A549 (cell line): ENCODE measurements around the gene OBSCN. TPM values are rescaled to one million over a fixed set of nuclear protein-coding genes. Genes with fewer than 3 reads are reported as not detected.

ENCODE experiments used
- ATAC-seq, 2 experiments: fragments of 200-7000 bp in 1 of 2; fragments of >200 bp in 1 of 2; cut with Nextera tagmentation in 1 of 2; cut with Tn5 transposase in 1 of 2; 3 replicates each; pipeline versions ENCODE4 v1.8.0 to v1.9.1; 2018 to 2020; ENCODE audit warnings: mild to moderate bottlenecking in 1 of 2, moderate library complexity in 1 of 2
- CTCF ChIA-PET: fragments of 300-600 bp; sonication (Branson Sonifier 250); formaldehyde crosslinking; extraction: SDS; loops from one replicate; lab custom pipeline; 2021; ENCODE audit warnings: antibody characterized with exemption, inconsistent platforms; lab: Yijun Ruan, JAX
- POLR2A ChIA-PET: fragments of 350-600 bp; formaldehyde crosslinking; extraction: SDS; loops from one replicate; lab custom pipeline; 2021; ENCODE audit warnings: antibody characterized with exemption, inconsistent platforms; lab: Yijun Ruan, JAX
- DNase-seq, 2 experiments: peaks; one replicate each; pipeline versions ENCODE4 v3.0.0 to v3.0.0-alpha.2; 2011 to 2016; ENCODE audit warnings: low read depth in 1 of 2, low spot score in 1 of 2
- FAIRE-seq: peaks from 2 replicates; lab custom pipeline; 2011; peaks lifted over from hg19 to GRCh38; lab: Jason Lieb, UNC
- H3K27ac ChIP-seq, 2 experiments: fragments of >200 bp; sonication (Bioruptor Twin); formaldehyde crosslinking; 3 replicates each; pipeline ENCODE4 v1.5.1; 2016 to 2017
- H3K4me1 ChIP-seq: fragments of >200 bp; sonication (Bioruptor Twin); formaldehyde crosslinking; 3 replicates; pipeline ENCODE4 v1.6.1; 2016
- H3K4me2 ChIP-seq: fragments of >200 bp; sonication (Bioruptor Twin); formaldehyde crosslinking; 3 replicates; pipeline ENCODE4 v1.6.1; 2016
- H3K4me3 ChIP-seq: fragments of >200 bp; sonication (Bioruptor Twin); formaldehyde crosslinking; 3 replicates; pipeline ENCODE4 v1.5.1; 2016
- H3K9me3 ChIP-seq: fragments of >200 bp; sonication (Bioruptor Twin); formaldehyde crosslinking; 3 replicates; pipeline ENCODE4 v1.6.1; 2016
- BHLHE40 ChIP-seq: IDR thresholded peaks from 2 replicates; pipeline ENCODE4 v1.6.1; 2012; ENCODE audit warnings: low read depth, low read length, inconsistent platforms
- CBX8 ChIP-seq: fragments of 200-600 bp; sonication (generic); IDR thresholded peaks from 2 replicates; pipeline ENCODE4 v1.6.1; 2016
- CEBPB ChIP-seq, 2 experiments: fragments of >200 bp in 1 of 2; sonication (Bioruptor Twin) in 1 of 2; formaldehyde crosslinking in 1 of 2; IDR thresholded peaks; 2 replicates each; pipeline ENCODE4 v1.6.1; 2012 to 2016
- CHD2 ChIP-seq: fragments of 150-350 bp; IDR thresholded peaks from 2 replicates; pipeline ENCODE4 v1.6.1; 2014; ENCODE audit warnings: low read length; ENCODE audit not compliant: partially characterized antibody
- CTCF ChIP-seq: fragments of >200 bp; sonication (Bioruptor Twin); formaldehyde crosslinking; IDR thresholded peaks from 3 replicates; pipeline ENCODE4 v1.5.1; 2016
- EHF ChIP-seq: fragments of 250-450 bp; sonication (Bioruptor Pico); IDR thresholded peaks from 2 replicates; pipeline ENCODE4 v1.5.0; 2020; ENCODE audit warnings: mild to moderate bottlenecking
- FOSL2 ChIP-seq, 2 experiments: fragments of 450-650 bp in 1 of 2; fragments of >200 bp in 1 of 2; sonication (Bioruptor Twin) in 1 of 2; formaldehyde crosslinking; IDR thresholded peaks; 2 replicates each; pipeline versions ENCODE4 v1.5.0 to v1.6.1; 2016 to 2020; ENCODE audit warnings: mild to moderate bottlenecking in 1 of 2, moderate library complexity in 1 of 2
- GATA3 ChIP-seq: IDR thresholded peaks from 2 replicates; pipeline ENCODE4 v1.6.1; 2012; ENCODE audit warnings: borderline replicate concordance
- HDAC2 ChIP-seq: fragments of 200-600 bp; sonication (generic); IDR thresholded peaks from 2 replicates; pipeline ENCODE4 v1.6.1; 2016
- HMGXB4 ChIP-seq: fragments of 250-450 bp; sonication (Bioruptor Pico); IDR thresholded peaks from 2 replicates; pipeline ENCODE4 v1.5.0; 2021; ENCODE audit warnings: mild to moderate bottlenecking, moderate library complexity, borderline replicate concordance
- HOXB13 ChIP-seq: fragments of 250-450 bp; sonication (Bioruptor Pico); IDR thresholded peaks from 2 replicates; pipeline ENCODE4 v1.5.0; 2020; ENCODE audit warnings: low read depth, mild to moderate bottlenecking, moderate library complexity
- NFE2L2 ChIP-seq: fragments of 150-350 bp; conservative IDR thresholded peaks from 2 replicates; pipeline ENCODE4 v1.6.1; 2014; ENCODE audit warnings: low read length
- RAD21 ChIP-seq, 2 experiments: fragments of >200 bp in 1 of 2; sonication (Bioruptor Twin) in 1 of 2; formaldehyde crosslinking in 1 of 2; IDR thresholded peaks in 1 of 2; conservative IDR thresholded peaks in 1 of 2; 2 replicates in 1 of 2; 3 replicates in 1 of 2; pipeline ENCODE4 v1.6.1; 2012 to 2018; ENCODE audit warnings: inconsistent platforms in 1 of 2
- REST ChIP-seq: fragments of 200-600 bp; sonication (generic); IDR thresholded peaks from 2 replicates; pipeline ENCODE4 v1.6.1; 2016; ENCODE audit warnings: antibody characterized with exemption, mild to moderate bottlenecking, moderate library complexity
- RFX5 ChIP-seq: fragments of 450-650 bp; IDR thresholded peaks from 2 replicates; pipeline ENCODE4 v1.7.1; 2014; ENCODE audit warnings: antibody characterized with exemption, mild to moderate bottlenecking, moderate library complexity
- SREBF2 ChIP-seq: fragments of 450-650 bp; IDR thresholded peaks from 2 replicates; pipeline ENCODE4 v1.6.1; 2014; ENCODE audit warnings: mild to moderate bottlenecking, moderate library complexity
- ZFP36 ChIP-seq: fragments of 450-650 bp; IDR thresholded peaks from 2 replicates; pipeline ENCODE4 v1.6.1; 2014; ENCODE audit warnings: borderline replicate concordance; ENCODE audit not compliant: partially characterized antibody
- WGBS: methylation state at CpG from one replicate; pipeline ENCODE4 v1.1.6; 2017; ENCODE audit errors: missing lambda C conversion rate; 5-methylcytosine and 5-hydroxymethylcytosine counted together
- polyA plus RNA-seq, 4 experiments: library from polyadenylated mRNA; depleted of rRNA in 3 of 4; stranded (reverse); fragments of >200 nt; fragmentation: RNase III in 1 of 4; extraction: RNeasy Plus Mini Kit Qiagen cat#74134 plus additional on column Dnase treatment in 1 of 4; gene quantifications; 2 replicates in 3 of 4; 3 replicates in 1 of 4; pipeline ENCODE4 v1.2.3, GENCODE V29; 2011 to 2017

OBSCN gene
- polyA plus RNA-seq, 2 of the 4 experiments (the other 2 are of a cell fraction): 3.1 to 6.8 TPM

GRCh38 chr1:228365271-228366061 lies 157.6 kb downstream of the OBSCN start:
- ATAC-seq (no peak), FAIRE-seq (no peak), DNase-seq (no peak)
- Histone ChIP-seq H3K4me1 (no peaks in the 10 kb centered on the region), H3K4me3 (no peak overlapping the region), H3K27ac (no peak overlapping the region), H3K4me2 (no peak overlapping the region), H3K9me3 (no peaks in the 10 kb centered on the region)
- POLR2A ChIA-PET: no interaction called here
- CTCF ChIA-PET: no interaction called here
- WGBS: 61% methylated on average over 12 of the region's 20 CpGs
- TF ChIP-seq HMGXB4 (CRISPR knock-in tag): no peak
- TF ChIP-seq FOSL2 (IDR thresholded peaks at IDR 0.05): no peak
- TF ChIP-seq FOSL2 (CRISPR knock-in tag; IDR thresholded peaks at IDR 0.05): no peak
- no peak for TF ChIP-seq CTCF
- no peak for TF ChIP-seq GATA3

GRCh38 chr1:228366062-228366865 lies 158.4 kb downstream of the OBSCN start:
- POLR2A ChIA-PET: no interaction called here
- ATAC-seq: no peak
- no peak overlapping the region for H3K4me2 ChIP-seq
- DNase-seq: no peak
- TF ChIP-seq BHLHE40 (no peak), HDAC2 (no peak), RAD21 (conservative IDR thresholded peaks at IDR 0.05 in 1 of 2, IDR thresholded peaks at IDR 0.05 in 1 of 2) (no peak), HOXB13 (CRISPR knock-in tag) (no peak), NFE2L2 (no peak), EHF (no peak)
- 83% methylated on average over 15 of the region's 23 CpGs for WGBS
- H3K4me3 ChIP-seq: no peak overlapping the region
- H3K4me1 ChIP-seq: no peaks in the 10 kb centered on the region
- no peak for FAIRE-seq
- CTCF ChIA-PET: no interaction called here
- H3K9me3 ChIP-seq: no peaks in the 10 kb centered on the region
- H3K27ac ChIP-seq: no peak overlapping the region

- H3K27ac ChIP-seq: no peak overlapping the region
- no peak overlapping the region for H3K4me2 ChIP-seq
- TF ChIP-seq ZFP36 (no peak), SREBF2 (no peak), CHD2 (no peak), CBX8 (no peak), REST (no peak), CEBPB (IDR thresholded peaks at IDR 0.05) (no peak), RFX5 (no peak)
- 72% methylated on average over 18 of the region's 24 CpGs for WGBS
- no peaks in the 10 kb centered on the region for H3K9me3 ChIP-seq
- H3K4me3 ChIP-seq: no peak overlapping the region
- ChIA-PET POLR2A (no interaction called here), CTCF (no interaction called here)
- FAIRE-seq (no peak), DNase-seq (no peak), ATAC-seq (no peak)
- no peaks in the 10 kb centered on the region for H3K4me1 ChIP-seq
These were observed 159.3 kb downstream of the OBSCN start for GRCh38 chr1:228366866-228367741.
